GM04504 (cell line): ENCODE results near the gene RPS6KA2.
A peak's percentile ranks its signal among the peaks of the same experiment; 100 is the strongest.

Source experiments
- DNase-seq: peaks from one replicate; pipeline ENCODE4 v3.0.0-alpha.2; 2012; ENCODE audit warnings: low read depth

Gene RPS6KA2

DNA sequence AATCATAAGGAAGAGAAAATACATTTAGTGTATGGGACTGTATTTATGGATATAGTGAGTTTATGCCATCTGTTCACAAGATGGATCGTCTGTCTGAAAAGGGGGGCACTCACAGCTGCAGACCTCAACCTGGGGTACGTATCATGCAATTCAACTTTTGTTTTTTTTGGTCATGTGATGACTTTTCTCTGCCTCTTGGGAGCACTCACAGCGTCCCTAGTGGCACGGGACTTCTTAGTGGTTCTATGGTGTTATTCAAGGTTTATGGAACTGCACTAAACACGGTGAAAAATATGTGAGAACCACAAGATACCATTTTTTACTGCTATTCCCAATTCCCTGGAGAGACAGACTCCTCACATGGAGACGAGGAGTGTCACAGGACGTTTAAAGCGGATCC, 183.9 kb downstream of the RPS6KA2 start:
- DNase-seq: no peak

DNA sequence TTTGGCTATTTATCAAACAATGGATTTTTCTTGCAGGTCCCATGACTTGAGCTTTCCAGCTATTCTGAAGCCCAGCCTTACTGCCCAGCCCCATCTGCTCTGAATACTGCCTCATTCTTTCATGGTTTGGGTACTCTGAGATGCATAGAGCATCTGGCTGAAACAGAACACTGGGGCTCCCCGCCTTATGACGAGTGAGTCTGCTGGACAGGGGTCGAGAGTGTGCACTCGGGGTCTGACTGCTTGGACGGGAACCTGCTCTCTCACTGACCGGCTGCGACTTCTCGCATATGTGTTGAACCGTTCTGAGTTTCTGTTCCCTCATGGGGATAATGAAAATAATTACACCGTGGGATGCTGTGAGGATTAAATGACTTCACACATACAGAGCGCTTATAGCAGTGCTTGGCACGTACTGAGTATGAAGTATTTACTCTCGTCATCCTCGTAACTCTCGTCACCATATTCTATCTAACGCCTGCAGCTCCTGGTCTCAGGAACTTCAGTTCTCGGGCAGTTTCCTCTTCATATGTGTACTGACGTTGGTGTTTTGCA, 184.8 kb downstream of the RPS6KA2 start:
- no peak for DNase-seq

DNA sequence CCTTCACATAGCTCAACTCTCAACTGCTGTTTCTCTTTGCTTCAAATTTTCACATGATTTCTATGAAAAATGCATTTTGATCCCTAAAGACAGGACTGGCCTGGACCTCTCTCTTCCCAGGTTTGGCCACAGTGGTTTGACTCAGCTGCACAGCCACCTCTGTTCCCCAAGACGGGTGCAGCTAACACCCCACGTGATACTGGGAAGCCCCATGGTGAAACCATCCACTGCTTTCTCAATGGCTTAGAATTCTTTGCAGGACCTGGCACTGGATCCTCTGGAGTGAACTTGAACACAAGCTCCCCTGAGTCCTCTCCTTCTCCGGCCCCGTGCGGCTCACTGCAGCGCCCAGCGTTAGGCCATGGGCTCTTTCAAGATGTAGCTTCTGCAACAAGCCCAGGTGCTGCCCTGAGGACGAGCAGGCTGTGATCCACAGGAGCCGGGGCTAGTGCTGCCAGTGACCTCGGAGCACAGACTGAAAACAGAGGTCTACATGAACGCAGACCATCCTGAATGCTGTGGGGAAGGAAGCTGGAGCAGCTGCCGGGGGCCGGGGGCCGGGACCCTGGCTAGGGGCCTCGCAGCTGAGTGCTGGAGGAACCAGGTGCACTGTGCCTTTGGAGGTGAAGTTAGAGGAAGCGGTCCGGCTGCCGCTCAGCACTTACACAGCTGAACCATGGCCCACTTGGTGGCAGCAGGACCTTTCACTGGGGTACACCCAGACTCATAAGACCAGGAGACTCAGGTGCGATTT, 185.5 kb downstream of the RPS6KA2 start:
- DNase-seq: no peak

- DNase-seq: no peak
Observed at GRCh38 chr6:166440729-166441128, 186.3 kb downstream of the RPS6KA2 start.

- DNase-seq: no peak
Observed at GRCh38 chr6:166440106-166440505, 186.9 kb downstream of the RPS6KA2 start.

GRCh38 chr6:166439366-166440091, 187.5 kb downstream of the RPS6KA2 start:
- DNase-seq: no peak

- DNase-seq: no peak
Observed at GRCh38 chr6:166438211-166438861, 188.7 kb downstream of the RPS6KA2 start.

DNA sequence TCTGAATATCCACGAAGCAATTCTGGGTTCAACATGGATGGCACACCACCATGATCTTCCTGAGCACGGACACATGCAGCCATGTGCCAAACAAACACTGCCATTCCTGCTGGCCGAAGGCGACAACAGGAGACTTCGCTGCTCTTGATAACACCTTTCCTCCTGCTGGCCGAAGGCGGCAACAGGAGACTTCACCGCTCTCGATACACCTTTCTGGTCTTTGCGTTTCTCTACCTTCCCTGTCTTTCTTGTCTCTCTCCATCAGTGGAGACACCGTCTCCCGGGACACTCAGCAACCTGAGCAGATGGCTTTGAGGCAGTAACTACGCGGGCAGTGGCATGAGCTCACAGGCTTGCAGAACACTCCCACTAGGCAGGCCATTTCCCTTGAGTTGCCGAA, 189.4 kb downstream of the RPS6KA2 start:
- no peak for DNase-seq

GRCh38 chr6:166436195-166437139, 190.6 kb downstream of the RPS6KA2 start:
- DNase-seq: no peak

GRCh38 chr6:166435574-166435973, 191.5 kb downstream of the RPS6KA2 start:
- no peak for DNase-seq

GRCh38 chr6:166434336-166434735, 192.7 kb downstream of the RPS6KA2 start:
- no peak for DNase-seq

DNA sequence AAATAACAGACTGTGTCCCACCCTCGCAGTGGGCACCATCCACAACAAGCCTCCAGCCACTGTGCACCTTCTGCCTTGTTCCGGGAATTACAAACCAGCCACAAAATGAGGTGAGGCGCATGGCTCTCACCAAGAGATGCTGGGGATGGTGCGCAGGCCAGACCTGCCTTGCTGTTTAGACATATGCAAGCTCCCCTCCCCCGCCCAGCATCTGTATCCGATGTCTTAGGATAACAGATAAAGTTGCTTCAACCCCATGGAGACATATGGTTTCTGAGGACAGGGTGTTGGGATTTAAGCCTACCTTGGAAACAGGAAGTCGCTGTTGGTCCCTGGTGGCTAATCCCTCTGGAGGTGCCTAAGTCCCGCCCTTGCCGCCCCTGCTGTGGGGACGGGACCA, 194.0 kb downstream of the RPS6KA2 start:
- no peak for DNase-seq

- no peak for DNase-seq
Observed at GRCh38 chr6:166430269-166430668, 196.8 kb downstream of the RPS6KA2 start.

GRCh38 chr6:166424431-166424830, 202.6 kb downstream of the RPS6KA2 start:
- no peak for DNase-seq

- DNase-seq: no peak
Observed at GRCh38 chr6:166423781-166424180, 203.3 kb downstream of the RPS6KA2 start.

- no peak for DNase-seq
Observed at GRCh38 chr6:166423051-166423745, 203.9 kb downstream of the RPS6KA2 start.

GRCh38 chr6:166422201-166422940, 204.7 kb downstream of the RPS6KA2 start:
- no peak for DNase-seq

GRCh38 chr6:166420351-166420750, 206.7 kb downstream of the RPS6KA2 start:
- DNase-seq: peak; percentile 19

- no peak for DNase-seq
Observed at GRCh38 chr6:166419717-166420116, 207.3 kb downstream of the RPS6KA2 start.

DNA sequence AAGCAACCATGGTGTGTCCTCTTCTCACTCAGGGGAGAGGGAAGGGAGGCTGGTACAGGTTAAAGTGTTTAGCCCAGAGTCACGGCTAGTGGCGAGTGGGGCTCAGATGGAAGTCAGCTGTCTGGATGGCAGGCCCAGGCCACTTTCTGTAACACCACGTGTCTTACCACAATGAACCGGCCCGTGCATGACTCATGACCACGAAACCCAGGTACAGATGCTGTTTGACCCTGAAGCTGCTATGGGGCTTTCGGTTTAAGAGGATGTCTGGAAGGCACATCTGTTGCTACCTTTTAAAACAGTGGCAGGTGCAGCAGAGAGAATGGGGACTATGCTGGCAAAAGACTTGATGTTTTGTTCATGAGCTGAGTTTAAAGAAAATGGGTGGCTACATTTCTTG, 207.8 kb downstream of the RPS6KA2 start:
- DNase-seq: no peak
